ENCODE results near the gene LHFPL2. TPM values are rescaled to one million over a fixed set of nuclear protein-coding genes. Genes with fewer than 3 reads are reported as not detected.

Gene LHFPL2
- total and polyA plus RNA-seq, 2 donors (not counting 1 experiment from before 2014, with no cell fraction given), result 3.8 to 35.5 TPM

DNA sequence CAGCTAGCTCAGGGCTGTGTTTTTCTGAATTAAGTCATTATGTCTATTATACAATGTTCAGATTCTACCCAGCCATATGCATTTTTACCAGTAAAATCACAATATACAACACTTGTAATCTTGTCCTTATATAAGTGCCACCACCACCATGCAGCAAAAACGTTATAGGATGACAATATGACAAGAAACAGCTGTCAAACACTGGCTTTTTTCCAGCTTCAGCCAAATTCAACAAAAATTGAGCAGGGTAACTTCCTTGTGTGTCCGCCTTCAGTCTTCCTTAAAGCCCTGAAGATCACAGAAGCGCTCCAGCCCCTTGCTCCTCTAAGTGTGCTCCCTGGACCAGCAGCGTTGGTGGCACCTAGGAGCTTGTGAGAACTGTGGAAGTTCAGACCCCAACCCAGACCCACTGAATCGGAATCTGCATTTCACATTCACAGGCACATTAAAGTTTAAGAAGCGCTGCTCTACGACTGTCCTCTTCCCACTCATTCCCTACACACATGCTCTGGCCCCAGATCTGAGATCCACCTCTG, 111.8 kb downstream of the LHFPL2 start:
- peaks cover 6% of the 10 kb centered on the region for H3K4me1 Mint-ChIP-seq
- H3K36me3 ChIP-seq (replicated peaks in 1 of 2; ENCODE audit: control extremely low read depth in 1 of 2, control insufficient read depth in 1 of 2, extremely low read depth in 1 of 2, insufficient read depth in 2 of 2, low read length in 1 of 2), result no peaks in the 10 kb centered on the region
- H3K9me3 Mint-ChIP-seq (ENCODE audit: insufficient read depth), result no peaks in the 10 kb centered on the region
- intact Hi-C loops (cut with micrococcal nuclease), result no loop called here
- POLR2A ChIA-PET, result no interaction called here
- no peak overlapping the region for H3K27ac Mint-ChIP-seq
- peaks cover 0 to 3% of the 10 kb centered on the region in 2 donors for H3K4me1 ChIP-seq (ENCODE audit: control insufficient read depth in 2 of 2, insufficient read depth in 2 of 2, low read length in 2 of 2)
- H3K27me3 Mint-ChIP-seq, result no peaks in the 10 kb centered on the region
- ATAC-seq (ENCODE audit: low read depth) (no peak), DNase-seq (no peak)
- no peak overlapping the region for H3K9ac ChIP-seq (ENCODE audit: low read length)
- H3K27ac ChIP-seq (ENCODE audit: low read length in 2 of 2), result no peak overlapping the region
- CTCF ChIA-PET, result interaction anchor here (1.0 to 7.1 kb wide), 13 partner anchors 9 to 599 kb away, joined by 4 to 146 read pairs (median 5); no protein-coding TSS in a partner anchor
- H3K4me3 ChIP-seq (ENCODE audit: control extremely low read depth in 1 of 5, extremely low read depth in 1 of 5, insufficient read depth in 1 of 5, low read depth in 2 of 5, low read length in 4 of 5), result no peak overlapping the region
- H4K20me1 ChIP-seq (ENCODE audit: control insufficient read depth, insufficient read depth, low read length, poor library complexity, severe bottlenecking), result no peaks in the 10 kb centered on the region
- no peaks in the 10 kb centered on the region for H3K79me2 ChIP-seq (ENCODE audit: control insufficient read depth, insufficient read depth, low read length)
- no peaks in the 10 kb centered on the region for H3K27me3 ChIP-seq (replicated peaks in 1 of 4; ENCODE audit: control extremely low read depth in 1 of 4, control insufficient read depth in 3 of 4, insufficient read depth in 4 of 4, low read length in 3 of 4)
- no peak overlapping the region for H3K4me2 ChIP-seq (replicated peaks; ENCODE audit: low read depth, low read length, poor library complexity, severe bottlenecking)
- H3K4me3 Mint-ChIP-seq, result no peak overlapping the region
- no peaks in the 10 kb centered on the region for H3K9me3 ChIP-seq (ENCODE audit: control extremely low read depth in 1 of 3, control insufficient read depth in 2 of 3, insufficient read depth in 1 of 3, low read length in 2 of 3)
- no peak overlapping the region for H2AFZ ChIP-seq (ENCODE audit: insufficient read depth, low read depth, low read length, poor library complexity, severe bottlenecking)
- TF ChIP-seq, protein P1, sequence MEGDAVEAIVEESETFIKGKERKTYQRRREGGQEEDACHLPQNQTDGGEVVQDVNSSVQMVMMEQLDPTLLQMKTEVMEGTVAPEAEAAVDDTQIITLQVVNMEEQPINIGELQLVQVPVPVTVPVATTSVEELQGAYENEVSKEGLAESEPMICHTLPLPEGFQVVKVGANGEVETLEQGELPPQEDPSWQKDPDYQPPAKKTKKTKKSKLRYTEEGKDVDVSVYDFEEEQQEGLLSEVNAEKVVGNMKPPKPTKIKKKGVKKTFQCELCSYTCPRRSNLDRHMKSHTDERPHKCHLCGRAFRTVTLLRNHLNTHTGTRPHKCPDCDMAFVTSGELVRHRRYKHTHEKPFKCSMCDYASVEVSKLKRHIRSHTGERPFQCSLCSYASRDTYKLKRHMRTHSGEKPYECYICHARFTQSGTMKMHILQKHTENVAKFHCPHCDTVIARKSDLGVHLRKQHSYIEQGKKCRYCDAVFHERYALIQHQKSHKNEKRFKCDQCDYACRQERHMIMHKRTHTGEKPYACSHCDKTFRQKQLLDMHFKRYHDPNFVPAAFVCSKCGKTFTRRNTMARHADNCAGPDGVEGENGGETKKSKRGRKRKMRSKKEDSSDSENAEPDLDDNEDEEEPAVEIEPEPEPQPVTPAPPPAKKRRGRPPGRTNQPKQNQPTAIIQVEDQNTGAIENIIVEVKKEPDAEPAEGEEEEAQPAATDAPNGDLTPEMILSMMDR (IDR thresholded peaks at IDR 0.05), result no peak
- TF ChIP-seq EZH2 (IDR thresholded peaks at IDR 0.05; ENCODE audit: borderline replicate concordance, insufficient read depth, low read depth, low read length, poor library complexity, severe bottlenecking), result no peak
- WGBS (ENCODE audit: insufficient coverage), result 96% methylated on average over 6 of the region's 7 CpGs

DNA sequence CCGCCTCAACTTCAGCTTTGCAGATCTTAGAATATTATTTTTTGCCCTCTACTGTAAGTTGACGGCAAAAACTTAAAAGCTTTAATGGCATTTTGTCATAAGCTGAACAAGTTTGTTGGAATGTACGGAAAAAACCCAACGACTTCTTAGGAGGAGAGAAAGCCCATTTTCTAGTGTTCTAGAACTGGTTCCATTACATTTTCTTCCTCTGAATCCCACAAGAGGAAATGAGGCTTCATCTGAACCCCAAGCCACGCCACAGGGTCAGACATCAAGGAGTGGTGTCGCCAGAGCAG, 113.7 kb downstream of the LHFPL2 start:
- intact Hi-C loops (cut with micrococcal nuclease), result no loop called here
- no peak for ATAC-seq (ENCODE audit: low read depth)
- Mint-ChIP-seq H3K27ac (no peak overlapping the region), H3K4me3 (no peak overlapping the region), H3K27me3 (no peaks in the 10 kb centered on the region), H3K4me1 (peaks cover 6% of the 10 kb centered on the region), H3K9me3 (ENCODE audit: insufficient read depth) (no peaks in the 10 kb centered on the region)
- 96% methylated on average over 2 of the region's 6 CpGs for WGBS (ENCODE audit: insufficient coverage)
- Histone ChIP-seq H3K36me3 (replicated peaks in 1 of 2; ENCODE audit: control extremely low read depth in 1 of 2, control insufficient read depth in 1 of 2, extremely low read depth in 1 of 2, insufficient read depth in 2 of 2, low read length in 1 of 2) (no peaks in the 10 kb centered on the region), H3K4me2 (replicated peaks; ENCODE audit: low read depth, low read length, poor library complexity, severe bottlenecking) (no peak overlapping the region), H4K20me1 (ENCODE audit: control insufficient read depth, insufficient read depth, low read length, poor library complexity, severe bottlenecking) (no peaks in the 10 kb centered on the region), H3K27ac (ENCODE audit: low read length in 2 of 2) (no peak overlapping the region), H3K9ac (ENCODE audit: low read length) (no peak overlapping the region), H3K27me3 (replicated peaks in 1 of 4; ENCODE audit: control extremely low read depth in 1 of 4, control insufficient read depth in 3 of 4, insufficient read depth in 4 of 4, low read length in 3 of 4) (no peaks in the 10 kb centered on the region), H2AFZ (ENCODE audit: insufficient read depth, low read depth, low read length, poor library complexity, severe bottlenecking) (no peak overlapping the region), H3K4me3 (ENCODE audit: control extremely low read depth in 1 of 5, extremely low read depth in 1 of 5, insufficient read depth in 1 of 5, low read depth in 2 of 5, low read length in 4 of 5) (no peak overlapping the region), H3K79me2 (ENCODE audit: control insufficient read depth, insufficient read depth, low read length) (no peaks in the 10 kb centered on the region), H3K4me1 (ENCODE audit: control insufficient read depth in 2 of 2, insufficient read depth in 2 of 2, low read length in 2 of 2) (peaks cover 0 to 3% of the 10 kb centered on the region in 2 donors), H3K9me3 (ENCODE audit: control extremely low read depth in 1 of 3, control insufficient read depth in 2 of 3, insufficient read depth in 1 of 3, low read length in 2 of 3) (no peaks in the 10 kb centered on the region)
- DNase-seq, result no peak
- ChIA-PET CTCF (interaction anchor here (0.8 to 7.1 kb wide), 3 partner anchors 9 to 430 kb away, joined by 3 to 146 read pairs (median 17); no protein-coding TSS in a partner anchor), POLR2A (no interaction called here)
- TF ChIP-seq, protein P1 (IDR thresholded peaks at IDR 0.05), result no peak
- TF ChIP-seq EZH2 (IDR thresholded peaks at IDR 0.05; ENCODE audit: borderline replicate concordance, insufficient read depth, low read depth, low read length, poor library complexity, severe bottlenecking), result no peak
